Activated effector memory CD4-positive, alpha-beta T cell treated with Interleukin-2 at 50 U/mL for 16 hours (primary cell): ENCODE results near the gene FMNL2.

Source experiments
- DNase-seq: peaks from one replicate; pipeline ENCODE4 v3.0.0-alpha.2; 2020

FMNL2 gene

GRCh38 chr2:152534460-152535135 lies 199.6 kb downstream of the FMNL2 start:
- DNase-seq = no peak

- no peak for DNase-seq
These were observed 202.2 kb downstream of the FMNL2 start for GRCh38 chr2:152537081-152537651.

GRCh38 chr2:152539424-152539823 lies 204.4 kb downstream of the FMNL2 start:
- no peak for DNase-seq

- DNase-seq = no peak
These were observed 206.7 kb downstream of the FMNL2 start for GRCh38 chr2:152541712-152542111.

- no peak for DNase-seq
These were observed 207.5 kb downstream of the FMNL2 start for GRCh38 chr2:152542337-152542994.

- no peak for DNase-seq
These were observed 208.1 kb downstream of the FMNL2 start for GRCh38 chr2:152542995-152543481.

GRCh38 chr2:152543717-152544116 lies 208.7 kb downstream of the FMNL2 start:
- DNase-seq = no peak

- DNase-seq = no peak
These were observed 209.7 kb downstream of the FMNL2 start for GRCh38 chr2:152544638-152545037.

GRCh38 chr2:152546230-152546837 lies 211.4 kb downstream of the FMNL2 start:
- DNase-seq = no peak

GRCh38 chr2:152548111-152548875 lies 213.3 kb downstream of the FMNL2 start:
- DNase-seq = no peak

GRCh38 chr2:152548996-152549395 lies 214.0 kb downstream of the FMNL2 start:
- DNase-seq = no peak

- no peak for DNase-seq
These were observed 214.4 kb downstream of the FMNL2 start for GRCh38 chr2:152549423-152549822.

GRCh38 chr2:152550386-152550785 lies 215.4 kb downstream of the FMNL2 start:
- DNase-seq = no peak

GRCh38 chr2:152552888-152553287 lies 217.9 kb downstream of the FMNL2 start:
- DNase-seq = no peak

GRCh38 chr2:152553518-152553917 lies 218.5 kb downstream of the FMNL2 start:
- no peak for DNase-seq

GRCh38 chr2:152555048-152555447 lies 220.1 kb downstream of the FMNL2 start:
- no peak for DNase-seq

GRCh38 chr2:152556506-152556905 lies 221.5 kb downstream of the FMNL2 start:
- DNase-seq = no peak

- no peak for DNase-seq
These were observed 222.4 kb downstream of the FMNL2 start for GRCh38 chr2:152557273-152557888.

- DNase-seq = no peak
These were observed 223.4 kb downstream of the FMNL2 start for GRCh38 chr2:152558158-152558984.

GRCh38 chr2:152559008-152559407 lies 224.0 kb downstream of the FMNL2 start:
- DNase-seq = no peak

GRCh38 chr2:152560166-152560565 lies 225.2 kb downstream of the FMNL2 start:
- no peak for DNase-seq
